ENCODE measurements around the gene PIK3CD. TPM values are rescaled to one million over a fixed set of nuclear protein-coding genes. Genes with fewer than 3 reads are reported as not detected.
"Not testable (repeated sequence)": the region's sequence is repeated elsewhere in the genome, so short reads cannot be mapped to it uniquely, and the experiment has no call there.

Gene PIK3CD
- total RNA-seq, 2 experiments from 2014 or later: 96.6 to 101 TPM

GRCh38 chr1:9735800-9736199 lies 84.3 kb downstream of the PIK3CD start:
- Mint-ChIP-seq H3K4me1 (ENCODE audit: low read depth) (peaks cover 40% of the 10 kb centered on the region), H3K9me3 (no peaks in the 10 kb centered on the region), H3K27me3 (ENCODE audit: low read depth) (no peaks in the 10 kb centered on the region), H3K36me3 (ENCODE audit: low read depth) (peaks cover 37% of the 10 kb centered on the region), H3K4me3 (no peak overlapping the region), H3K27ac (peak overlapping the region; percentile 13)
- intact Hi-C loops (cut with micrococcal nuclease): no loop called here
- no peak for DNase-seq
- CTCF ChIA-PET: interaction anchor here (1.8 kb wide), 1 partner anchor 14 kb away, joined by 7 read pairs; no protein-coding TSS in a partner anchor

- H3K36me3 Mint-ChIP-seq (ENCODE audit: low read depth): peaks cover 36% of the 10 kb centered on the region
- H3K4me3 Mint-ChIP-seq: no peak overlapping the region
- no peak overlapping the region for H3K27ac Mint-ChIP-seq
- no peaks in the 10 kb centered on the region for H3K9me3 Mint-ChIP-seq
- CTCF ChIA-PET: no interaction called here
- DNase-seq: no peak
- H3K27me3 Mint-ChIP-seq (ENCODE audit: low read depth): no peaks in the 10 kb centered on the region
- peaks cover 37% of the 10 kb centered on the region for H3K4me1 Mint-ChIP-seq (ENCODE audit: low read depth)
- intact Hi-C loops (cut with micrococcal nuclease): no loop called here
Observed at GRCh38 chr1:9736241-9736640, 84.7 kb downstream of the PIK3CD start.

GRCh38 chr1:9737057-9737456 lies 85.5 kb downstream of the PIK3CD start:
- Mint-ChIP-seq H3K36me3 (ENCODE audit: low read depth) (peaks cover 33% of the 10 kb centered on the region), H3K27ac (no peak overlapping the region), H3K4me3 (no peak overlapping the region), H3K4me1 (ENCODE audit: low read depth) (peaks cover 29% of the 10 kb centered on the region), H3K9me3 (no peaks in the 10 kb centered on the region), H3K27me3 (ENCODE audit: low read depth) (no peaks in the 10 kb centered on the region)
- CTCF ChIA-PET: no interaction called here
- DNase-seq: no peak
- intact Hi-C loops (cut with micrococcal nuclease): no loop called here

GRCh38 chr1:9737671-9738070 lies 86.1 kb downstream of the PIK3CD start:
- Mint-ChIP-seq H3K4me1 (ENCODE audit: low read depth) (peaks cover 27% of the 10 kb centered on the region), H3K27ac (no peak overlapping the region), H3K36me3 (ENCODE audit: low read depth) (peaks cover 32% of the 10 kb centered on the region), H3K27me3 (ENCODE audit: low read depth) (no peaks in the 10 kb centered on the region), H3K9me3 (no peaks in the 10 kb centered on the region), H3K4me3 (no peak overlapping the region)
- CTCF ChIA-PET: interaction anchor here (0.6 to 1.0 kb wide), 2 partner anchors 20 to 47 kb away, joined by 3 to 6 read pairs; no protein-coding TSS in a partner anchor
- intact Hi-C loops (cut with micrococcal nuclease): no loop called here
- DNase-seq: no peak

- CTCF ChIA-PET: no interaction called here
- DNase-seq: no peak
- Mint-ChIP-seq H3K27me3 (ENCODE audit: low read depth) (no peaks in the 10 kb centered on the region), H3K27ac (no peak overlapping the region), H3K4me1 (ENCODE audit: low read depth) (no peaks in the 10 kb centered on the region), H3K36me3 (ENCODE audit: low read depth) (peaks cover 23% of the 10 kb centered on the region), H3K4me3 (no peak overlapping the region), H3K9me3 (no peaks in the 10 kb centered on the region)
- intact Hi-C loops (cut with micrococcal nuclease): no loop called here
Observed at GRCh38 chr1:9744106-9744799, 92.7 kb downstream of the PIK3CD start.

GRCh38 chr1:9746211-9746610 lies 94.7 kb downstream of the PIK3CD start:
- H3K27me3 Mint-ChIP-seq (ENCODE audit: low read depth): no peaks in the 10 kb centered on the region
- no peak overlapping the region for H3K27ac Mint-ChIP-seq
- H3K4me3 Mint-ChIP-seq: no peak overlapping the region
- H3K36me3 Mint-ChIP-seq (ENCODE audit: low read depth): peaks cover 14% of the 10 kb centered on the region
- H3K4me1 Mint-ChIP-seq (ENCODE audit: low read depth): no peaks in the 10 kb centered on the region
- no peaks in the 10 kb centered on the region for H3K9me3 Mint-ChIP-seq
- intact Hi-C loops (cut with micrococcal nuclease): no loop called here
- CTCF ChIA-PET: interaction anchor here (1.0 kb wide), 1 partner anchor 37 kb away, joined by 3 read pairs; no protein-coding TSS in a partner anchor
- DNase-seq: no peak

- intact Hi-C loops (cut with micrococcal nuclease): no loop called here
- Mint-ChIP-seq H3K27ac (no peak overlapping the region), H3K9me3 (no peaks in the 10 kb centered on the region), H3K4me3 (no peak overlapping the region), H3K36me3 (ENCODE audit: low read depth) (peaks cover 17% of the 10 kb centered on the region), H3K27me3 (ENCODE audit: low read depth) (no peaks in the 10 kb centered on the region), H3K4me1 (ENCODE audit: low read depth) (no peaks in the 10 kb centered on the region)
- CTCF ChIA-PET: interaction anchor here (1.0 kb wide), 1 partner anchor 37 kb away, joined by 3 read pairs; no protein-coding TSS in a partner anchor
- no peak for DNase-seq
Observed at GRCh38 chr1:9746651-9747050, 95.1 kb downstream of the PIK3CD start.

GRCh38 chr1:9748391-9748790 lies 96.9 kb downstream of the PIK3CD start:
- H3K27ac Mint-ChIP-seq; DNase-seq; H3K4me1 Mint-ChIP-seq (ENCODE audit: low read depth); H3K4me3 Mint-ChIP-seq; H3K9me3 Mint-ChIP-seq; H3K27me3 Mint-ChIP-seq (ENCODE audit: low read depth); CTCF ChIA-PET; intact Hi-C loops (cut with micrococcal nuclease): not testable (repeated sequence)
- peaks cover 14% of the 10 kb centered on the region for H3K36me3 Mint-ChIP-seq (ENCODE audit: low read depth)

GRCh38 chr1:9749361-9749760 lies 97.8 kb downstream of the PIK3CD start:
- DNase-seq: no peak
- Mint-ChIP-seq H3K4me1 (ENCODE audit: low read depth) (no peaks in the 10 kb centered on the region), H3K36me3 (ENCODE audit: low read depth) (peaks cover 12% of the 10 kb centered on the region), H3K9me3 (no peaks in the 10 kb centered on the region), H3K4me3 (no peak overlapping the region), H3K27me3 (ENCODE audit: low read depth) (no peaks in the 10 kb centered on the region), H3K27ac (no peak overlapping the region)
- intact Hi-C loops (cut with micrococcal nuclease): no loop called here
- CTCF ChIA-PET: no interaction called here

- Mint-ChIP-seq H3K9me3 (no peaks in the 10 kb centered on the region), H3K4me3 (no peak overlapping the region), H3K36me3 (ENCODE audit: low read depth) (peaks cover 12% of the 10 kb centered on the region), H3K27me3 (ENCODE audit: low read depth) (no peaks in the 10 kb centered on the region), H3K27ac (no peak overlapping the region), H3K4me1 (ENCODE audit: low read depth) (no peaks in the 10 kb centered on the region)
- CTCF ChIA-PET: interaction anchor here (2.0 kb wide), 1 partner anchor 117 kb away, joined by 8 read pairs; no protein-coding TSS in a partner anchor
- DNase-seq: no peak
- intact Hi-C loops (cut with micrococcal nuclease): no loop called here
Observed at GRCh38 chr1:9751971-9752370, 100.4 kb downstream of the PIK3CD start.

- no peaks in the 10 kb centered on the region for H3K9me3 Mint-ChIP-seq
- intact Hi-C loops (cut with micrococcal nuclease): no loop called here
- H3K27me3 Mint-ChIP-seq (ENCODE audit: low read depth): no peaks in the 10 kb centered on the region
- H3K36me3 Mint-ChIP-seq (ENCODE audit: low read depth): peaks cover 13% of the 10 kb centered on the region
- no peak overlapping the region for H3K4me3 Mint-ChIP-seq
- CTCF ChIA-PET: interaction anchor here (0.6 kb wide), 1 partner anchor 44 kb away, joined by 3 read pairs; no protein-coding TSS in a partner anchor
- H3K27ac Mint-ChIP-seq: no peak overlapping the region
- no peaks in the 10 kb centered on the region for H3K4me1 Mint-ChIP-seq (ENCODE audit: low read depth)
- DNase-seq: no peak
Observed at GRCh38 chr1:9753121-9753531, 101.6 kb downstream of the PIK3CD start.

- CTCF ChIA-PET: no interaction called here
- Mint-ChIP-seq H3K27ac (no peak overlapping the region), H3K4me1 (ENCODE audit: low read depth) (peaks cover 5% of the 10 kb centered on the region), H3K9me3 (no peaks in the 10 kb centered on the region), H3K36me3 (ENCODE audit: low read depth) (peaks cover 9% of the 10 kb centered on the region), H3K4me3 (no peak overlapping the region), H3K27me3 (ENCODE audit: low read depth) (no peaks in the 10 kb centered on the region)
- intact Hi-C loops (cut with micrococcal nuclease): no loop called here
- DNase-seq: no peak
Observed at GRCh38 chr1:9755441-9755995, 104.0 kb downstream of the PIK3CD start.

- CTCF ChIA-PET: interaction anchor here (1.6 kb wide), 1 partner anchor 38 kb away, joined by 3 read pairs; no protein-coding TSS in a partner anchor
- Mint-ChIP-seq H3K27me3 (ENCODE audit: low read depth) (no peaks in the 10 kb centered on the region), H3K4me1 (ENCODE audit: low read depth) (peaks cover 8% of the 10 kb centered on the region), H3K4me3 (no peak overlapping the region), H3K36me3 (ENCODE audit: low read depth) (peaks cover 4% of the 10 kb centered on the region), H3K9me3 (no peaks in the 10 kb centered on the region), H3K27ac (no peak overlapping the region)
- DNase-seq: no peak
- intact Hi-C loops (cut with micrococcal nuclease): no loop called here
Observed at GRCh38 chr1:9758559-9759121, 107.1 kb downstream of the PIK3CD start.
